Measurements from ENCODE around the gene MDC1.
"Not testable (repeated sequence)": the region's sequence is repeated elsewhere in the genome, so short reads cannot be mapped to it uniquely, and the experiment has no call there.

Gene MDC1

DNA sequence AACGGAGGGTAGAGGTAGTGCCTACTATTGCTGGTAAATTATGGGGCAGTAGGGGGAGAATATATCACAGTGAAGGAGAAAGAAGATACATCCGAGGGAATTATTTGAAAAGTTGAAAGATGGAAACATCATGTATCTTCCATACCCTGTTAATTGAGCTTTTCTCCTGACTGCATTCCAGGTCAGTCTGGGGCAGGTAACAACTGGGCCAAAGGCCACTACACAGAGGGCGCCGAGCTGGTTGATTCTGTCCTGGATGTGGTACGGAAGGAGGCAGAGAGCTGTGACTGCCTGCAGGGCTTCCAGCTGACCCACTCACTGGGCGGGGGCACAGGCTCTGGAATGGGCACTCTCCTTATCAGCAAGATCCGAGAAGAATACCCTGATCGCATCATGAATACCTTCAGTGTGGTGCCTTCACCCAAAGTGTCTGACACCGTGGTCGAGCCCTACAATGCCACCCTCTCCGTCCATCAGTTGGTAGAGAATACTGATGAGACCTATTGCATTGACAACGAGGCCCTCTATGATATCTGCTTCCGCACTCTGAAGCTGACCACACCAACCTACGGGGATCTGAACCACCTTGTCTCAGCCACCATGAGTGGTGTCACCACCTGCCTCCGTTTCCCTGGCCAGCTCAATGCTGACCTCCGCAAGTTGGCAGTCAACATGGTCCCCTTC, 6.2 kb upstream of the MDC1 start:
- peaks cover 34% of the 10 kb centered on the region for H3F3A ChIP-seq (ENCODE audit: low read depth)
- peak overlapping the region; percentile 100 for H3K9ac ChIP-seq (ENCODE audit: low read depth, low read length, poor library complexity, severe bottlenecking)
- H4K20me1 ChIP-seq (ENCODE audit: insufficient read depth, low read length, poor library complexity, severe bottlenecking): peaks cover 64% of the 10 kb centered on the region
- H3K4me1 ChIP-seq (ENCODE audit: insufficient read depth, low read length, poor library complexity, severe bottlenecking): peaks cover 40% of the 10 kb centered on the region
- not testable (repeated sequence) for H3K9me3 ChIP-seq (ENCODE audit: insufficient read depth, low read depth, low read length); H3K9me2 ChIP-seq (replicated peaks; ENCODE audit: low read depth, low read length); H2AFZ ChIP-seq (ENCODE audit: low read length)
- peak overlapping the region; percentile 100 for H3K4me2 ChIP-seq (ENCODE audit: low read depth, low read length, poor library complexity, severe bottlenecking)
- peaks cover 60% of the 10 kb centered on the region for H3K36me3 ChIP-seq (ENCODE audit: insufficient read depth, low read length)
- peak overlapping the region; percentile 98 for H3K4me3 ChIP-seq (ENCODE audit: low read length, poor library complexity, severe bottlenecking)
- peaks cover 84% of the 10 kb centered on the region for H3K79me2 ChIP-seq (ENCODE audit: insufficient read depth, low read length)
- H3K27me3 ChIP-seq (ENCODE audit: insufficient read depth, low read length, poor library complexity, severe bottlenecking): peaks cover 15% of the 10 kb centered on the region

DNA sequence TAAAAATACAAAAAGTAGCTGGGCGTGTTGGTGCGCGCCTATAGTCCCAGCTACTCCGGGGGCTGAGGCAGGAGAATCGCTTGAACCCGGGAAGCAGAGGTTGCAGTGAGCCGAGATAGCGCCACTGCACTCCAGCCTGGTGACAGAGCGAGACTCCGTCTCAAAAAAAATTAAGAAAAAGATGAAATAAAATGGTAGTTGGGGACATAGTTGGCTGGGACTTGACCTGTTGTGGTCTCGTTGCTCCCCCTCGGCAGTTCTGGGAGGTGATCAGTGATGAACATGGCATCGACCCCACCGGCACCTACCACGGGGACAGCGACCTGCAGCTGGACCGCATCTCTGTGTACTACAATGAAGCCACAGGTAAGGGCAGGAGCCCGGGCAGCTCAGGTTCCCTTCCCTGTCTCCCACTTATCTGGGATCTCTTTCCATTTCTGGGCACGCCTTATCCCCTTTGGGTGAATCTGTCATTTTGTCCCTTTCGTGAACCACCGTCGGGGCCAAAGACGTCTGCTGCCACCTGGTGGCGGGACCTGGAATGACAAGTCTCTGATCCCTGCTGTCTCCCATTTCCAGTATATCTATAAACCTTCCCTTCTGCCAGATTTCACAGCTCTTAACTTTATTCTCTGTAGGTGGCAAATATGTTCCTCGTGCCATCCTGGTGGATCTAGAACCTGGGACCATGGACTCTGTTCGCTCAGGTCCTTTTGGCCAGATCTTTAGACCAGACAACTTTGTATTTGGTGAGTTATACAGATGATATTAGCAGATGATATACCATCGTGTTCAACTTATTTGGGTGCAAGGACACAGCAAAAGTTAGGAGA, 5.4 kb upstream of the MDC1 start:
- peaks cover 55% of the 10 kb centered on the region for H3K36me3 ChIP-seq (ENCODE audit: insufficient read depth, low read length)
- no peak overlapping the region for H2AFZ ChIP-seq (ENCODE audit: low read length)
- peak overlapping the region; percentile 98 for H3K4me3 ChIP-seq (ENCODE audit: low read length, poor library complexity, severe bottlenecking)
- H3K79me2 ChIP-seq (ENCODE audit: insufficient read depth, low read length): peaks cover 88% of the 10 kb centered on the region
- peaks cover 41% of the 10 kb centered on the region for H3K4me1 ChIP-seq (ENCODE audit: insufficient read depth, low read length, poor library complexity, severe bottlenecking)
- H3K9me3 ChIP-seq (ENCODE audit: insufficient read depth, low read depth, low read length): no peaks in the 10 kb centered on the region
- TF ChIP-seq EZH2phosphoT487 (IDR thresholded peaks at IDR 0.05; ENCODE audit: borderline replicate concordance): no peak
- TF ChIP-seq, protein P1, sequence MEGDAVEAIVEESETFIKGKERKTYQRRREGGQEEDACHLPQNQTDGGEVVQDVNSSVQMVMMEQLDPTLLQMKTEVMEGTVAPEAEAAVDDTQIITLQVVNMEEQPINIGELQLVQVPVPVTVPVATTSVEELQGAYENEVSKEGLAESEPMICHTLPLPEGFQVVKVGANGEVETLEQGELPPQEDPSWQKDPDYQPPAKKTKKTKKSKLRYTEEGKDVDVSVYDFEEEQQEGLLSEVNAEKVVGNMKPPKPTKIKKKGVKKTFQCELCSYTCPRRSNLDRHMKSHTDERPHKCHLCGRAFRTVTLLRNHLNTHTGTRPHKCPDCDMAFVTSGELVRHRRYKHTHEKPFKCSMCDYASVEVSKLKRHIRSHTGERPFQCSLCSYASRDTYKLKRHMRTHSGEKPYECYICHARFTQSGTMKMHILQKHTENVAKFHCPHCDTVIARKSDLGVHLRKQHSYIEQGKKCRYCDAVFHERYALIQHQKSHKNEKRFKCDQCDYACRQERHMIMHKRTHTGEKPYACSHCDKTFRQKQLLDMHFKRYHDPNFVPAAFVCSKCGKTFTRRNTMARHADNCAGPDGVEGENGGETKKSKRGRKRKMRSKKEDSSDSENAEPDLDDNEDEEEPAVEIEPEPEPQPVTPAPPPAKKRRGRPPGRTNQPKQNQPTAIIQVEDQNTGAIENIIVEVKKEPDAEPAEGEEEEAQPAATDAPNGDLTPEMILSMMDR (conservative IDR thresholded peaks at IDR 0.05; ENCODE audit: low read length): peak; percentile 98
- H3K4me2 ChIP-seq (ENCODE audit: low read depth, low read length, poor library complexity, severe bottlenecking): peak overlapping the region; percentile 100
- peaks cover 34% of the 10 kb centered on the region for H3F3A ChIP-seq (ENCODE audit: low read depth)
- peaks cover 59% of the 10 kb centered on the region for H4K20me1 ChIP-seq (ENCODE audit: insufficient read depth, low read length, poor library complexity, severe bottlenecking)
- peaks cover 15% of the 10 kb centered on the region for H3K27me3 ChIP-seq (ENCODE audit: insufficient read depth, low read length, poor library complexity, severe bottlenecking)
- H3K9ac ChIP-seq (ENCODE audit: low read depth, low read length, poor library complexity, severe bottlenecking): peak overlapping the region; percentile 100
- H3K9me2 ChIP-seq (replicated peaks; ENCODE audit: low read depth, low read length): no peaks in the 10 kb centered on the region

DNA sequence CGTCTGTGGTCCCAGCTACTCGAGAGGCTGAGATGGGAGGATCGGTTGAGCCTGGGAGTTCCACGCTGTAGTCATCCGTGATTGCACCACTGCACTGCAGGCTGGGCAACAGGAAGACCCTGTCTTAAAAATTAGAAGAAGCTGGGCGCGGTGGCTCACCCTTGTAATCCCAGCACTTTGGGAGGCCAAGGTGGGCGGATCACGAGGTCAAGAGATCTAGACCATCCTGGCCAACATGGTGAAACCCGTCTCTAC, 4.9 kb upstream of the MDC1 start:
- Histone ChIP-seq H3K79me2 (ENCODE audit: insufficient read depth, low read length) (peaks cover 85% of the 10 kb centered on the region), H4K20me1 (ENCODE audit: insufficient read depth, low read length, poor library complexity, severe bottlenecking) (peaks cover 55% of the 10 kb centered on the region), H3F3A (ENCODE audit: low read depth) (peaks cover 31% of the 10 kb centered on the region), H3K4me3 (ENCODE audit: low read length, poor library complexity, severe bottlenecking) (peak overlapping the region; percentile 98), H3K36me3 (ENCODE audit: insufficient read depth, low read length) (peaks cover 51% of the 10 kb centered on the region), H3K9ac (ENCODE audit: low read depth, low read length, poor library complexity, severe bottlenecking) (peak overlapping the region; percentile 100), H3K27me3 (ENCODE audit: insufficient read depth, low read length, poor library complexity, severe bottlenecking) (peaks cover 15% of the 10 kb centered on the region), H3K4me2 (ENCODE audit: low read depth, low read length, poor library complexity, severe bottlenecking) (peak overlapping the region; percentile 100), H3K4me1 (ENCODE audit: insufficient read depth, low read length, poor library complexity, severe bottlenecking) (peaks cover 41% of the 10 kb centered on the region)
- H2AFZ ChIP-seq (ENCODE audit: low read length); H3K9me2 ChIP-seq (replicated peaks; ENCODE audit: low read depth, low read length); H3K9me3 ChIP-seq (ENCODE audit: insufficient read depth, low read depth, low read length): not testable (repeated sequence)

DNA sequence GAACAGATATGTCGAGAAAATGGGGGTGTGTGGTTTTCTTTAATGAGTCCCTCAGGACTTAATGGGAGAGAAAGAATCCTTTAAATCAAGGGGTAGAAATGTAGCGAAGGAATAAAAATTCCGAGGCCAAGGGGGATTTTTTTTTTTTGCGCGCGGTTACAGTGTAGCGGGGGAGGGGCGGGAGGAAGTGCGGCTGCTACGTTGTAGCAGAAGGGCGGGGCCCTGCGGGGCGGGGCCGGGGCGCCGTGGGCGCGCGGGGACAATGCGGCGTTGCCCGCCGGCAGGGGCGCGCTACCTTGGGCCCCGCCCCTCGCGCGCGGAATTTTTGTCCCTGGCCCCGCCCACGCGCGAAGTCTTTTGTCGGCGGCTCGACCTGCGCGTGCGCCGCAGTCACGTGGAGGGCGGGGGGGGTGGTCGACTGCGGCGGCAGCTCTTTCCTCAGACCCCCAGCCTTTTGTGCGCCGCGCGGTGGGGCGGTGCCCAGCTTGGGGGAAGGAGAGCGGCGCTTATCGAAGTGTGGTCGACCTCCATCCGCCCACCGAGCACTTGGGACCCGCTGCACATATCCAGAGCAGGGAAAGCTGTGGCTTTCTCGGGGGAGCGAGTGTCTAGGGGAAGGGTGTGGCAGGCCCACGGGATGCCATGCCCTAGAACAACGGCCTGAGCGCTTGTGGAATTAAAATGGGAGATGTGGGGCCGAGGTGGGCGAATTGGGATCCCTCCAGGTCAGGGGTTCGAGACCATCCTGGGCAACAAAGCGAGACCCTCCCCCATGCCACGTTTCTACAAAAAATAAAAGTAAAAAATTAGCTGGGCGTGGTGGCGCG, 4.3 kb upstream of the MDC1 start:
- H3K27me3 ChIP-seq (ENCODE audit: insufficient read depth, low read length, poor library complexity, severe bottlenecking): peaks cover 15% of the 10 kb centered on the region
- peak overlapping the region; percentile 98 for H3K4me3 ChIP-seq (ENCODE audit: low read length, poor library complexity, severe bottlenecking)
- peak overlapping the region; percentile 100 for H3K9ac ChIP-seq (ENCODE audit: low read depth, low read length, poor library complexity, severe bottlenecking)
- no peak overlapping the region for H2AFZ ChIP-seq (ENCODE audit: low read length)
- peaks cover 27% of the 10 kb centered on the region for H3F3A ChIP-seq (ENCODE audit: low read depth)
- peaks cover 48% of the 10 kb centered on the region for H3K36me3 ChIP-seq (ENCODE audit: insufficient read depth, low read length)
- peaks cover 85% of the 10 kb centered on the region for H3K79me2 ChIP-seq (ENCODE audit: insufficient read depth, low read length)
- H3K9me2 ChIP-seq (replicated peaks; ENCODE audit: low read depth, low read length): no peaks in the 10 kb centered on the region
- peak overlapping the region; percentile 100 for H3K4me2 ChIP-seq (ENCODE audit: low read depth, low read length, poor library complexity, severe bottlenecking)
- no peak for TF ChIP-seq EZH2phosphoT487 (IDR thresholded peaks at IDR 0.05; ENCODE audit: borderline replicate concordance)
- TF ChIP-seq, protein P1 (conservative IDR thresholded peaks at IDR 0.05; ENCODE audit: low read length): peak; percentile 25; the same call in 1 of the 2 replicates
- H4K20me1 ChIP-seq (ENCODE audit: insufficient read depth, low read length, poor library complexity, severe bottlenecking): peaks cover 52% of the 10 kb centered on the region
- H3K9me3 ChIP-seq (ENCODE audit: insufficient read depth, low read depth, low read length): no peaks in the 10 kb centered on the region
- peaks cover 44% of the 10 kb centered on the region for H3K4me1 ChIP-seq (ENCODE audit: insufficient read depth, low read length, poor library complexity, severe bottlenecking)

Data from Loucy (cell line).